ENCODE results near the gene TREM1.
"Not testable (repeated sequence)": the region's sequence is repeated elsewhere in the genome, so short reads cannot be mapped to it uniquely, and the experiment has no call there.

TREM1 gene

DNA sequence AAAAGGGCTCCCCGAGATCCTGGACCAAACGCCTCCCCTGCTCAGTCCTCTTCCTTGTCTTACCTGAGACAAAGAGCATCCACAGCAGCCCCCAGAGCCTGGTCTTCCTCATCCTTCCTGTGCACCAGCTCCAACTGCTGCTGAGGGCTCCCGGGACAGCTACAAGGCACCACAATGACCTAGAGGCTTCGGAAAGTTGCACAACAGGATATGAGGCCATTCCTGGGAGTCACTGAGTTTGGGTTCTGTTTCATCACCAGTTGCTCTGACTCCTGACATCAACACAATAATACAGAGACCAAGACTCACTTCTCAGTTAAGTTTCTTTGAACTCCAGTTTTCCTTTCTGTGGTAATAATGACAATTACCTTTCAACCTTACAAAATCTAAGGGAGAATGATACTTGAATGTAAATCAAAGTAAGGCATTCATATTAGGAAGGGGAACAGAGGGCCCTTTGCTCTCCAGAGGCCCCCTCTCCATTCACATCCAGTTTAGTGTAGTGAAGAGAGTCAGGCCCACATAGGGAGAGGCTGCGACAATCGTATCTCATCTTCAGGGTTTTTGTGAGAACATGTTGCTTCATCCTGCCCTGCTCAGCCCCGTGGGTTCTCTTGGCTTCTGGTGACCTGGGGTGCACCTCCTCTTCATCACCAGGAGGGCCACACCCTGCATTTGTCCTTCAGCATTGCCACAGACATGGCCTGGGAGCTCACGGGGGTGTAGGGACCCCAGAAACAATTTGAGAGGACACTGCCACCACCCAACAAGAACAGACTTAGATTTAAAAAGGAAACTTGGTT, at the start of gene TREM1:
Gene TREM1 (minus strand): TSS at position 139 of the 803 bp plus-strand sequence. CDS start 27 bp downstream, at position 112.
- DNase-seq (ENCODE audit: low read depth), result no peak

DNA sequence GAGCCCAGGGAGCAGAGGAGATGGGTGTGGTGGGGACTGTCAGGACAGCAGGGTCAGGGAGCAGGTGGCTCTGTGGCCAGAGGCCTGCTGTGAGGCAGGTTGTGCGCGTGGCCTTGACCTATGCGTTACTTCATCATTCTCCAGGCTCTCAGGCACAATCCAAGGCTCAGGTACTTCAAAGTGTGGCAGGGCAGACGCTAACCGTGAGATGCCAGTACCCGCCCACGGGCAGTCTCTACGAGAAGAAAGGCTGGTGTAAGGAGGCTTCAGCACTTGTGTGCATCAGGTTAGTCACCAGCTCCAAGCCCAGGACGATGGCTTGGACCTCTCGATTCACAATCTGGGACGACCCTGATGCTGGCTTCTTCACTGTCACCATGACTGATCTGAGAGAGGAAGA, 49.5 kb upstream of the TREM1 start:
- DNase-seq (ENCODE audit: low read depth), result no peak

DNA sequence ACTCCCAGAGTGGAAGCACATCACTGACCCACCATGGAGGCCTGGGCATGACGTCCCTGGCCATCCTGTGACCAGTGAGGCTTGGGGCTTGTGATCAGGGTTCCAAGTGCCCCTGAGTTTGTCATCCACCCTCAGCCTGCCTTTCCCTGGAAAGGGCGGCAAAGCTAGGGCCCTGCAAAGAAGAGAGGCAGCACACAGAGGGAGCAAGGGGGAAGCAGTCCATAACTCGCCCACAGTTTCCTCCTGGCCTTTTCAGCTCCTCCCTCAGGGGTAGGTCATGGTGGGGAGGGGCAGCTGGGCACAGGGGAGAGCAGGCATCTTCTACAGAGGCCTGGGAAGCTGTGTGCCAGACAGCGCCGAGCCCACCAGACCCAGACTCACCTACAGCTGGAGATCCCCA, 48.8 kb upstream of the TREM1 start, which contains the start of gene NCR2:
Gene NCR2 (plus strand): TSS at position 313 of the 400 bp plus-strand sequence. CDS start 269 bp downstream, outside the sequence.
- no peak for DNase-seq (ENCODE audit: low read depth)

DNA sequence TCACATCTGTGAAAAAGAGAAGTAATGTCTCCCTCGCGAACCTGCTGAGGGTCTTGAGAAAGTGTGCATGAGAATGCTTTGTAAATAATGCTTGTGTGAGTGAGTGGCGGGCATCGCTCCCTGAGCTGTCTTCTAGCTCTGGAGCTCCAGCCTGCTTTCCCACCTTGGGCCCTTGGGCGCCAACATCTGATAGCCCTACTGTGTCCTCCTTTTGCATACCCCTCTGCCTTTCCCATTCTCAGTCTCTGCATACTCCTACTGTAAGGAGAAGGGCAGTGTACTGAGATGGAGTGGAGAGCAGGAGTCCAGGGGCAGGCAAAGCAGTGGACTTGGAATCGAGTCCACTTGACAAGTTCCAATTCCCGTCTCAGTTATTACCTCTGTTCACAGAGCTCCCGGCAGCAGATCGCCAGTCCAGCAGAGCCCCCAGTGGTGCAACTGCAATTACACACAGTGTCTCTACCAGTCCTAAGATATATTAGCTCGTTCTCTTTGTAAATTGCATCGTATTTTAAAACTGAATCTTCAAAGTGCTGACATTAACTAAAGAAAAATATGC, 48.1 kb upstream of the TREM1 start:
- no peak for DNase-seq (ENCODE audit: low read depth)

DNA sequence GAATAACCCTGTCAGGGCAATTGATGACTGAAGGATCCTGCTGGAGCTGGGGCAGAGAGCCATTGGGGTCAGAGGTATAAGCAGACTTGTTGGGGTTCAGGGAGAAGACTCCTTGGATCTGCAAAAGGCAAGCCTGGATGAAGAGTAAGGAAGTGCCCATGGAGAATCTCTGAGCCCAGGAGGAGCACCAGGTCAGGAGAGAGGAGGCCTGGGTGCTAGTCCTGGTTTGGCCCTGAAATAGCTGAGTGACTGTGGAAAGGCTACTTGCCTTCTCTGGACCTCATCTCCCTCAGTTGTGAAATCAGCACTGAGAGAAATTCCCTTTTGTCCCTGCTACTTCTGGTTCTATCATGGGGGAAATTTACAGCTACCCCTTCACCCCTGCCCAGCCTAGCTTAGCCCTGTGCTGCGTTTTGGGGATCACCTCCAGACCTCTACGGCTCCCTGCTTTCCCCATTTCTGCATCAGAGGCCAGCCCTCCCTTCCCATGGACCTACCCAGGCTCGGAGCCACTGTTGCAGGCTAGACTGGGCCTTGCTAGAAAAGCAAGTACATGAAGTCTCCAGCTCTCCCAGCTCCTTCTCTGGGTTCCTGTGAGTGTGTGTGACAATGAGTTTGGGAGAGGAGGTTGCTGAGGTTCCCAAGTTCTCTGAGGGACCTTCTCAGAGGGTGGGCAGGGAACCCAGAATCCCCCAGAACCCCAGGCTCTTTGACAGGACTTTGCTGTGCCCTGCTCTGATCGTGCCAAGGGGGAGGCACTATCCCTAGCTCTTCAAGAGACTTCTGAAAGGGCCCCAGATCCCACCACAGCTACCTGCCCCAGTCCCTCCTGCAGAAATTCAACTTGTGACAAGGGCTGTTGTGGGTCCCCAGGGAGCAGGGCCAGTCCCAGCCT, 46.6 kb upstream of the TREM1 start:
- DNase-seq (ENCODE audit: low read depth), result no peak

DNA sequence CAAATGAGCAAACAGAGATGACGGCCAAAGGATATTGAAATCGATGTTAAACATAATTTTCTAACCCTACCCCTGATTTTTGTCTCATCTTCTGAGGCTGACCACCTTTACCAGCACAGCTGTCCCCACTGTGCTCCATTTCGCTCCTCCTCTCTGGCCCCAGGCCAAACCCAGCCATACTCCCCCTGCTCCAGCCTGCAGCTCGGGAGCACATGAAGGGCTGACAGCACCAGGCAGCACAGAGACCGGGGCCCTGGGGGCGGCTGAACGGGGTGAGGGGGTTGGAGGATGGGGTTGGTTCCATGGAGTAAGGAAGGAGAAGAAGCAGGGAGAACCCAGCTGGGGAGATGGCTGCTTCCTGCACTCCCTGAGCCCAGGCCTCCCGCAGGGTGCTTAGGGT, 45.8 kb upstream of the TREM1 start:
- DNase-seq (ENCODE audit: low read depth), result no peak

DNA sequence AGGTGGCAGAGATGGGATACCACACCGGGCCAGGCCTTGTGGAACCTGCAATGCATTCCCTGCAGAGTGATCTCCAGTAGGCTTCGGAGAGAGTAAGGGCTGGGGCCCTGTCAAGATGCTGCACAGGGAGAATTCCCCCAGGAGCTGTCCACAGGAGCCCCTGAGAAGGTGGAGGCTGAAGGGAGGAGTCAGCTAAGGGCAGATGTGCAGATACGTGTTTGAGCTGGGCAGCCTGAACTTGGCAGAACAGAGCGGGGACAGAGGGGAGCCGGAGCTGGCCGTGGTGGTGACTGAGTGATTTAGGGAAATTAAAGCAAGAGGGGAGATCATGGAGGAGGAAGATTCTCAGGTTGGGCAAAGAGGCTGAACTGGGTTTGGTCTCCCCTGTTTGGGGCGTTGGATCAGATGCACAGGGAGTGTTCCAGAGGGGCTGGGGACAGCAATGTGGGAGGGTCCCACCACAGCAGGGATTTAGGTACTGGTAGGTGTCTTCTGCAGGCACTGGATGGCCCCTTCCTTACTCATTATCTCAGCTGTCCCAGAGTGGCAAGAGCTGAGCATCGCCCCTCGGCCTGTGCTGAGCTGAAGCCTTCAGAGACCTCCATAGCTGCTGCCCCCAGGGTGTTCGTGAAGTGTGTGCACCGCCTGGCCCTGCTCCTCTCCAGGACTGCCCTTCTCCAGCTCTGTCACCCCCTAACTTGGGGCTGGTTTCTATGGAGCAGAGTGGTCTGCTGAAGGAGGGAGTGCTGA, 45.1 kb upstream of the TREM1 start:
- no peak for DNase-seq (ENCODE audit: low read depth)

DNA sequence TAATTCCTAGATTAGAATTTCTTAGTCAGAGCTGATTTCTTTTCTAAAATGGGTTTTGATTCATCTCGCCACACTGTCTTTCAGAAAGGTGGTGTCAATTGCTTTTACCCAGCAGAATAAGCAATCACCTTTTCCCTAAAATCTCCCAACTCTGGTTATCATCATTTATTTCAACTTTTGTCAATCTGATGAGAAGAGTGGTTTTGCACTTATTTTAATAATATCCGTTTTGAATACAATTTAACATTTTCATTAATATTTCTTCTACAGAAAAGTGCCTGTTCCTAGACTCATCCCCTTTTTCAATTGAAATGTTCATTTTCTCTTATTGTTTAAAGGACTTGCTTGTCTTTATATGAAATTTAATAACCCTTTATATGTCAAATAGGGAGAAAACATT, 40.7 kb upstream of the TREM1 start:
- no peak for DNase-seq (ENCODE audit: low read depth)

DNA sequence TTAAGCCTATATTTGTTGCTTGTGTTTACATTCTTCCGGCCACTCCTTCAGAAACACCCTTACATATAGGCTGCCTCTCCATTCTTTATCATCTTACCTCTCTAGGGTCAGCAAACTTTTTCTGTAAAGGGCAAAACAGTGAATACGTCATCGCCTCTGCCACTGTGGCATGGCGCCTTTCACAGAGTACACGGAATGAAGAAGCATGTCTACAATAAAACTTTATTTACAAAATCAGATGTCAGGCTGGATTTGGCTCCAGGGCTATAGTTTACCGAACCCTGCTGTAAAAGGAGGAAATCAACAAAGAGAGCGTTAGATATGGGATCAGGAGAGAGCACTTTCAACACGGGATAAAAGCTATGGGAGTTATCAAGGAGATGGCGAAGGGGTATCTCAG, 39.6 kb upstream of the TREM1 start:
- no peak for DNase-seq (ENCODE audit: low read depth)

DNA sequence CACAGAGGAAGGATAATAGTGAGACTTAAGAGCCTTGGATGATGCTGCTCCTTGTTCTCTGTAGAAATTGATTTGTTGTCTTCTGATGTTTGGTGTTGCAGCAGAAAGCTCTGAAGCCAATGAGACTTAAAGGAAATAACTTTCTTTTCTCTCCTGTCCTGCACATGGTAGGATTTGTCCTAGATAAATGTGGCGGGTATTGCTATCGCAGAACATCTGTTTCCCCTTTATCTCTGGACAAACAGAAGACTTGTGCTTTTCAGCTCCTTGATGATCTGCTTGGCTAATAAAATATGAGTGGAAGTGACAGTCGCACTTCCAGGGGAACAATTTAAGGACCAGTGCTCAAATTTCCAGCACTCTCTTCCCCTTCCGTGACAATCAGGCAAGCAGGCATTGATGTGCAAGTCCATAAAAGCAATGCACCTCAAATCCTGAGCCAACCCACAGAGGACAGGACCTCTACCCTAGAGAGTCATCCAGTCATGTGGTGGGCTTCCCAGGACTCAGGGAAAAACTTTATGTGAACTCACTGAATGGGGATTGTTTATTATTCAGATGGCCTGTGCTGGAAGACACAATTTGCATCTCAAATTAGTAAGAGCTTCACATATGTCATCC, 39.1 kb upstream of the TREM1 start:
- no peak for DNase-seq (ENCODE audit: low read depth)

DNA sequence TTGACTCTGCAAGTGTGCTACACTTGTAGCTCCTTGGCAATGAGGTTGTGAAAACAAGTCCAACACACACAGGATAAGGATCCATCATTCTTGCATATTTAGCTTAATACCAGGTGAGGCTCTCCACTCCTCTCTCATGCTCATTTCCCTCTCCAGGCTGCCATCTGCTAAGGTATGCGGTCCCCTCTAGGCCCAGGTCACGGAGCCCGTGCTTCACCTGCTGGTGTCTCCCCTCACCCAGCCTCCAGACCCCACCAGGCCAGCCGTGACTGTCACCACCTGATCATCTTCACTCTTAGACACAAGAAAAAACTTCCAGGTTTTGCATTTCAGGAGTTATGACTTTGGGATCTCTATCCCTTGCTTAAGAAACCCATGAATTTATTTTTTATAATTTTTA, 34.7 kb upstream of the TREM1 start:
- DNase-seq (ENCODE audit: low read depth), result no peak

DNA sequence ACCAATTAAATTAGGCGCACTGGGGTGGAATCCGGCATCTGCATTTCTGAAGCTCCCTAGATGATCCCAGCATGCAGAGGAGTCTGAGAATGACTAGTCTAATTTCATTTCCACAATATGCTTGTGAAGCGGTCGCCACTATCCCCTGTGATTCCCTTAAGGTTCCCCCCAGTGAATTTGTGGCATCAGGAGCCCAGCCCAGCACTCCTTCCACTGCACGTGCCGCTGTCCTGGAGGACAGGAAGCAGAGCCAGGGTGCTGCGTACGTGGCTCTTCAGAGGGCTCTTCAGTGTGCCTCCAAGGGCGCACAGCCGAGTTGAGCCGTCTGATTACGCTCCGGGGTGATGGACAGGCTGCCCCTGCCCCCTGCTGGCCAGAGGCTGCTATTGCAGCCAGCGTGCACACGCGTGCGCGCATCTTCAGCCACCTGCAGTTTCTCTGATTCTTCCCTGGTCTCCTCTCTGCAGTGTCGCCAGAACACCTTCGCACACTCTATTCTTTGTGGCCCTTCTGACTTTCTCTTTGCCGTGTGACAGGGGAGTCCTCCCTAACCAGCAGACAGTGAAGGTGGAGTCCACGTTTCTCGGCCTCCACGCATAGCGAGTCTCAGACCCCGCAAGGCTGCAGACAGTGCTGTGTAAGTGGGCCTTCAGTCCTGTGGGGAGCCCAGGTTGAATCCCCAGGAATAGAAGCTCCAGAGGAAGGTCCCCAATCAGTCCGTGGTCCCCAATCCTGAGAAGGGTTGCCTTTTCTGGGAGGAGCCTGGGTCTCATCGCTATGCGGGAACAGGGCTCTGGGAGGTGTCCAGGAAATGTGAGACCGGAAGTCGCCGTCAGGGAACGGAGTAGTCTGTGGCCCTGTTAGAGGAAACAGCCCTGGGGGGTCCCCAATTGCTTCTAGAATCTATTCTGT, 32.4 kb upstream of the TREM1 start:
- DNase-seq (ENCODE audit: low read depth), result peak; percentile 55

DNA sequence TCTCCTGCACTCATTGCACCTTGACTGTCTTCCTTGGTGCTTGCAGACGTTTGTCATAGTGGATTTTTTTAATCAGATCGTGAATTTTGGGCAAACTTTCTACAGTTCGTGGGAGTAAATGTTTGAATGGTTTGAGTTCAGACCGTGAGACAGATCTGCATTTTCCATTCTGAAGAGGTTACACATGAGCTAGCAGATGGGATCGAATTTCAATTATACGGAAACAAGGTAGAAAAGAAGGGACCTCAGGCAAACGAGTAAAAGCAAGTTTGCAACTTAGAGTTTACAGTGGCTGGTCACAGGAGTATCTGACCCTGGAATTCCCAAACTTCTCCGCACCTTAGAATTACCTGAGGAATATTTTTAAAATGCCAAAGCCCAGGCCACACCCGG, 31.8 kb upstream of the TREM1 start:
- no peak for DNase-seq (ENCODE audit: low read depth)

DNA sequence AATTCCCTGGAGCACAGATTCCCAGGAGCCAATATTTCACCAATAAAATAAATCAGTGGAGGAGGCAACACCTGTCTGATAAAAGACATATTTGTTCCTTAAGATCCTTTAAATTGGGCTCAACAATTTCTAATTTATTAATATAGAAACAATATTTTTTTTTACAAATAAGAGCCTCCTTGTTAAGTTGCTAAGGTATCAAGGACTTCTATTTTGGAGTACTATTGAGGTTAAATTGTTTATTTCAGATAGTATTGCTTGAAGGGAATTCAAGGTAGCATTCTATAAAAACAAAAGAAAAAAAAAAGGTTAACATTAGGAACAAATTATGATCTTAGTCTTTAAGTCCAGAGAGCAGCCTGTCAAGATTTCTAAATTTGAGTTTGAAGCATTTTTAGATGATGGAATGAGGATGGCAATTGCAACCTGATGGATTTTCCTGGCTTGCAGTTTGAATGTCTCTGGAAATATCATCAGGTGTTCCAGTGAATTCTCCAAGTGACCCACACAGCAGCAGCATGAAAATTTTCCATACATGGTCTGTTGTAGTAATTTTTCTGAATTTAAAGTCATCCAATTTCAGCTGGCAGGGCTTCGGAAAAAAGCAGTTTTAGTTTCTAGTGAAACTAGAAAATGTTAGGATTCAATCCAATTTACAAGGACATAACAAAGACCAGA, 29.6 kb upstream of the TREM1 start:
- no peak for DNase-seq (ENCODE audit: low read depth)

DNA sequence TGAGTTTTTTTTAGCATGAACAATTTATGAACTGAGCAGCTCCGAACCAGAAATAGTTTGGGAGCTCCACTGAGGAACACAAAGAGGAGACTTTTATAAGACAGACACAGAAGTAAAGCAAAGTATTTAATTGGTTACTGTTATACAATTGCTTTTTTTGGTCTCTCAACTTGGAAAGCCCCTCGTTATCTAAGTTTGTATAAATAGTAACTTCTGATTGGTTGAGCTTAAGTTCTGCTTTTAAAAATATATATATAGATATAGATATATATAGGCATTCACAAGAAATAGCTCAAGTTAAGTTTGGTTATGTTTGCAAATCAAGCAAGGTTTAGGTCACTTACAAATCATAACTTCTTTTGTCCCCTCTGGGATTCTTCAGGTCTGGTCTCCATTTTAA, 28.7 kb upstream of the TREM1 start:
- no peak for DNase-seq (ENCODE audit: low read depth)

DNA sequence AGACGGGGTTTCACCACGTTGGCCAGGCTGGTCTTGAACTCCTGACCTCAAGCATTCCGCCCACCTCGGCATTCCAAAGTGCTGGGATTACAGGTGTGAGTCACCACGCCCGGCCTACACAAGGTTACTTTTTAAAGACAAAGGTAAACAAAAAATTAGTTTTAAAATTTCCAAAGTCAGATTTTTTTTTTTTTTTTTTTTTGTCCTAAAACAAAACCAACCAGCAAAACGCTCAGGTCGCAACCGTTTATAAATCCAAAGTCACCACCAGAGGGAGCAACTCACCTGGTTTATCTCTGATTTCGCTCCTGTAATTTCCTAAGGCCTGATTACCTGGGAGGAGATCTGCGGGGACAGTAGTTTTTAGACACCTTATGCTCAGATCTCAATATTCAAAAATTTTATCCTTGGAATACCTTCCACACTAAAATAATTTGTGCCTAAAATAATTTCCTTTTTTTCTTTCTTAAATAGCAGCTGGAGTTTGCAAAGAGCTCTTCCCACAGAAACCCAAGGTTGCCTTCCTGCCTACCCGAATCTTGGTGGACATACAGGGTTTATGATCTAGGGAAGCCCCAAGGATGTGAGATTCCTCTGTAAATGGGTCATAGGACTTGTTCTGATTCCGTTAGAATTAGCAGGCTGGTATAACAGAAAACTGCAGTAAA, 19.8 kb upstream of the TREM1 start:
- no peak for DNase-seq (ENCODE audit: low read depth)

DNA sequence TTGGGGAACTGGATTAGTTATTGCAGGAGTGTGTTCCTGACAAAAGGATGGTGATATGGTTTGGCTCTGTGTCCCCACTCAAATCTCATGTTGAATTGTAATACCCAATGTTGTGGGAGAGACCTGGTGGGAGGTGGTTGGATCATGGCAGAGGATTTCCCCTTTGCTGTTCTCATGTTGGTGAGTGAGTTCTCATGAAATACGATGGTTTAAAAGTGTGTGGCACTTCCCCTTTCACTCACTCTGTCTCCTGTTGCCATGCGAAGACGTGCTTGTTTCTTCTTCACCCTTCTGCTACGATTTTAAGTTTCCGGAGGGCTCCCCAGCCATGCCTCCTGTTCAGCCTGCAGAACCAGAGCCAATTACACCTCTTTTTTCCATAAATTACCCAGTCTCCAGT, 16.2 kb upstream of the TREM1 start:
- no peak for DNase-seq (ENCODE audit: low read depth)

DNA sequence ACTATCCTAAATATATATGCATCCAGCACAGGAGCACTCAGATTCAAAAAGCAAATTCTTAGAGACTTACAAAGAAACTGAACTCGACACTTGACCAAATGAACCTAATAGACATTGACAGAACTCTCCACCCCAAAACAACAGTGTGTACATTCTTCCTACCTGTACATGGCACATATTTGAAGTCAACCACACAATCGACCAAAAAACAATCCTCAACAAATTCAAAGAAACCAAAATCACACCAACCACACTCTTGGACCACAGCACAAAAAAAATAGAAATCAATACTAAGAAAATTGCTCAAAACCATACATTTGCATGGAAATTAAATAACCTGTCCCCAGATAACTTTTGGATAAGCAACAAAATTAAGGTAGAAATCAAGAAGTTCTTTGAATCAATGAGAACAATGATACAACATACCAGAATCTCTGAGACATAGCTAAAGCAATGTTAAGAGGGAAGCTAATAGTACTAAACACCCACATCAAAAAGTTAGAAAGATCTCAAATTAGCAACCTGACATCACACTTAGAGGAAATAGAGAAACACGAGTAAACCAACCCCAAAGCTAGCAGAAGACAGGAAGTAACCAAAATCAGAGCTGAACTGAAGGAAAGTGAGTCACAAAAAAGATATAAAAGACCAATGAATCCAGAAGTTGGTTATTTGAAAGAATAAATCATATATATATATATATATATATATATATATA, 12.5 kb upstream of the TREM1 start:
- DNase-seq (ENCODE audit: low read depth), result no peak

DNA sequence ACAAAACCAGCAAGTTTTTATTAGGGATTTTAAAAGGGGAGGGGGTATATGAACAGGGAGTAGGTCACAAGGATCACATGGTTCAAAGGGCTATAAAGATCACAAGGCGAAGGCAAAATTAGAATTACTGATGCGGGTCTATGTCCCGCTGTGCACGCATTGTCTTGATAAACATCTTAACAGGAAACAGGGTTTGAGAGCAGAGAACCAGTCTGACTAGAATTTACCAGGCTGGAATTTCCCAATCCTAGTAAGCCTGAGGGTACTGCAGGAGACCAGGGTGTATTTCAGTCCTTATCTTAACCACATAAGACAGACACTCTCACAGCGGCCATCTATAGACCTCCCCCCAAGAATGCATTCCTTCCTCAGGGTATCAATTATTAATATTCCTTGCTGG, 10.8 kb upstream of the TREM1 start:
- DNase-seq (ENCODE audit: low read depth), result not testable (repeated sequence)

Data from stimulated activated CD8-positive, alpha-beta memory T cell treated with anti-CD3 and anti-CD28 coated beads, Interleukin-15, amount 100 ng/mL, for 24 hours (primary cell).